Fibroblast of lung (primary cell): ENCODE results near the gene NEK6.

Source experiments
- EZH2 ChIP-seq: IDR thresholded peaks from 2 replicates; pipeline ENCODE4 v1.5.1; 2012; ENCODE audit warnings: low read length, control low read depth, mild to moderate bottlenecking; ENCODE audit errors: missing control alignments
- TF ChIP-seq, protein P1 (sequence below), 2 donors: IDR thresholded peaks in 1 of 2; conservative IDR thresholded peaks in 1 of 2; 1 replicate in 1 of 2; 2 replicates in 1 of 2; pipeline ENCODE4 v1.5.1; 2011 to 2012; ENCODE audit warnings: low read length in 2 of 2, control low read depth in 1 of 2, inconsistent platforms in 1 of 2, low read depth in 1 of 2, mild to moderate bottlenecking in 1 of 2

- TF ChIP-seq, protein P1, sequence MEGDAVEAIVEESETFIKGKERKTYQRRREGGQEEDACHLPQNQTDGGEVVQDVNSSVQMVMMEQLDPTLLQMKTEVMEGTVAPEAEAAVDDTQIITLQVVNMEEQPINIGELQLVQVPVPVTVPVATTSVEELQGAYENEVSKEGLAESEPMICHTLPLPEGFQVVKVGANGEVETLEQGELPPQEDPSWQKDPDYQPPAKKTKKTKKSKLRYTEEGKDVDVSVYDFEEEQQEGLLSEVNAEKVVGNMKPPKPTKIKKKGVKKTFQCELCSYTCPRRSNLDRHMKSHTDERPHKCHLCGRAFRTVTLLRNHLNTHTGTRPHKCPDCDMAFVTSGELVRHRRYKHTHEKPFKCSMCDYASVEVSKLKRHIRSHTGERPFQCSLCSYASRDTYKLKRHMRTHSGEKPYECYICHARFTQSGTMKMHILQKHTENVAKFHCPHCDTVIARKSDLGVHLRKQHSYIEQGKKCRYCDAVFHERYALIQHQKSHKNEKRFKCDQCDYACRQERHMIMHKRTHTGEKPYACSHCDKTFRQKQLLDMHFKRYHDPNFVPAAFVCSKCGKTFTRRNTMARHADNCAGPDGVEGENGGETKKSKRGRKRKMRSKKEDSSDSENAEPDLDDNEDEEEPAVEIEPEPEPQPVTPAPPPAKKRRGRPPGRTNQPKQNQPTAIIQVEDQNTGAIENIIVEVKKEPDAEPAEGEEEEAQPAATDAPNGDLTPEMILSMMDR (conservative IDR thresholded peaks at IDR 0.05 in 1 of 2, IDR thresholded peaks at IDR 0.05 in 1 of 2; ENCODE audit: low read depth in 1 of 2, low read length in 2 of 2): no peak
- TF ChIP-seq EZH2: no peak
These were observed 70.5 kb downstream of the NEK6 start for GRCh38 chr9:124328285-124328684.
